GM19023 (cell line): ENCODE results near the gene FBN1.

Experiments used
- ATAC-seq: cut with Tn5 transposase; IDR thresholded peaks from one replicate; pipeline ENCODE4 v1.9.1; 2021; ENCODE audit warnings: mild to moderate bottlenecking, moderate library complexity; ENCODE audit not compliant: unreplicated experiment

Gene FBN1

DNA sequence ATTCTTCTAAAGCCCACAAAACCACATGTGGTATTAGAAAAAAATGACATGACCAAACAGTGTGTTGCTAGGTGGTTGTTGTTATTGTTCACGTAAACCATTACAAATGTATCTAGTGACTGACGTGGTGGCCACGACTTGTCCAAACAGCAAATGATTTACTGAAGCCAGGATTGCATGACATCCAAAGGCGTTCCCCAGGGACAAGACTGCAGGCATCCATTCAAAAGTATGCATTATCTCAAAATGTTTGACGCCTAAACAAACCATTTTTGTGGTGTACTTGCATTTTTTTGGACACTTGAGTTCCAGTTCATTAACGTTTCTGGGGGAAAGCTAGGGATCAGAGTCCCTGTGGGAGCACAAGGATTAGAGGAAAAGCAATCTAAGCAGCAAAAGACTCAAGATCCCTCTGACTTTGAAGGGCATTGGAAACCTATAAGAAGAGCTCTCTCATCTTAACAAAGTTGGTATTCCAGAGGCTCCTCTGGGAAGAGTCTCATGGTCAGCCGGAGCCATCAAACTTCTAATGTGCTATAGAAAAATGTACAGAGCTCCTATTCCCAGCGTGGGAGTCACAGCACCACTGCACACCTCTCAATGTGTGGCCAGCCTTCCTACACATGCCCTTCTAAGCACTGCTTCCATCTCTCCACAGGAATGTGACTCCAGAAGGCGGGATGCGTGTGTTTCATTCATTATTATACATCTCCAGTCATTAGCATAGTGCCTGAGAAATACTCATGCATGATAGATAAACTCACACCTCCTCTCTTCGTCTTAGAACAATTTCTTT lies 62.9 kb downstream of the FBN1 start:
- ATAC-seq, result no peak

DNA sequence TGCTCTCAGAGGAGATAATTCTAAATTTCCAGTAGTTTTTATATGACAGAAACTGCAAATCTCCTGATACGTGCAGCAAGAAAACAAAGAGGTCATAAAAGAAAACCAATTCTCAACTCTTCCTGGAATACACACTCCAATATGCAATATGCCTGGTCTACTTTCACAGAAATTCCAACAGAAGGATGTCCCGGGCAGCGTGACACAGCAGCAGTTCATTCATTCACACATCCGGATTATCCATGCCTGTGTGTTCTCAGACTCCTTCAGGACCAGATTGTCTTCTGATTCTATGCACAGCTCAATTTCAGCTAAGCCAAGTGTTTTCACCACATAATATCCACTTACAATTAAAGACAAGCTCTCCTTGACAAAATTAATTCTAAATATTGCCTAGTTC lies 64.3 kb downstream of the FBN1 start:
- no peak for ATAC-seq

DNA sequence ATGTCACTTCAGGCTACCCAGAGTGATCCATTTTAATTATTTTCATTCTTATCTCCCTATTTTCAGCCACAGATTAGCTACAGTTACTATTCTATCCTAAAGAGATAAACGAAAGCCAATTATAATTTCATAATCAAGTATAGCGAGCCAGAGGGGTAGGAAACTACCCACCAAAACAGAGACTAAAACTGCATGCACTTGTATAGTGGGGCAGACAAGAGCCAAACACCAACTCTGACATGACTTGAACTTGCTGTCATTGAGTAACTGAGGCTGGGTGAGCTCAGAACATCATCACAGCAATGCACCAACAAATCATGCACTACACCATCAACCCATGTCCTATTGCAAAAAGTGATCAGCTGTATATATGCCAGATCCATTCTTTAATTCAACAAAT lies 64.8 kb downstream of the FBN1 start:
- ATAC-seq, result no peak

DNA sequence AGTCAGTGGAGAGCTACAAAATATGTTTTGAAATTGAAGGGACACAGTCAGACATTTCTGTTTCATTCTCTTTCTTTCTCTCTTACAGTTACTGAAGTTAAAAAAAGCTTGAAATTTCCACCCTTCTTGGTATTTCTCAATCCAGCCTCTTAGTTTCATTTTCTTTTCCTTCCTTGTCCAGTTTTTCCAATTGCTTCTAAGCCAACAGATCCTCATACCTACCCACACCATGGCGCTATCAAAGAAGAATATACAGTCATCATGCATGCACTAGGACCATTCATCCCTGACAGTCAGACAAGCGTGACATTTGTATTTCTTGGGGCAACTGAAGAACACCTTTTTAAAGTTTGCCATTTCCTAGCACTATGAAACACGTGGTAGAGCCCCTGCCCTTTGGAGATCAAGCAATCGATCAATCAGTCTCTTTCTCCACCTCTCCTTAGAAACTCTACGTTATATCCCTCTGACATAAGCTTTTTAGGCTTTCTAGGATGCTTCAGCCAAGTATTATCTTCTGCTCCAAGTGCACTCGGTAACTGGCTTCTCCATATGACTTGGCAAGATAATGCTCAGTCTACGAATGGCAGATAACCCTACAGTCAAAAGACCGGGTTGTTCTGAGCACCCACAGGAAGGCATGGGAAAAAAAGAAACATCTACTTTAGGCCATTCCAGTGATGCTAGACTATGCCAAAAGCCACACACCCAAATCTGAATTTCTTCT lies 65.4 kb downstream of the FBN1 start:
- no peak for ATAC-seq

DNA sequence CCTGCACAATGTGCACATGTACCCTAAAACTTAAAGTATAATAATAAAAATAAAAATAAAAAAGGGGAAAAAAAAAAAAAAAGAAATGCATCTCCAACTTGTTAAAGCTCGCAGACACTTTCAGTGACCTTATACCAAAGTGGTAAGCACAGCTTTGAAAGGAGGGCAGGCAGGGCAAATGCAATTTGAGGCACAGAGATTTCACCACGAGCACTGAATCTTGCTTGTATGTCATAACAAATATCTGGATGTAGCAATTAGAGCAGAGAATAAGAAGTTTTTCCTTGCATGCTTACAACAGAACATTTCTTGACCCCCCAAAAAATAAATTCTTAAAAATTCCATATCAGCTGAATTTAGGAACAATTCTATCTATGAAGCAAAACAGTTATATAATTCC lies 66.5 kb downstream of the FBN1 start:
- ATAC-seq, result no peak

DNA sequence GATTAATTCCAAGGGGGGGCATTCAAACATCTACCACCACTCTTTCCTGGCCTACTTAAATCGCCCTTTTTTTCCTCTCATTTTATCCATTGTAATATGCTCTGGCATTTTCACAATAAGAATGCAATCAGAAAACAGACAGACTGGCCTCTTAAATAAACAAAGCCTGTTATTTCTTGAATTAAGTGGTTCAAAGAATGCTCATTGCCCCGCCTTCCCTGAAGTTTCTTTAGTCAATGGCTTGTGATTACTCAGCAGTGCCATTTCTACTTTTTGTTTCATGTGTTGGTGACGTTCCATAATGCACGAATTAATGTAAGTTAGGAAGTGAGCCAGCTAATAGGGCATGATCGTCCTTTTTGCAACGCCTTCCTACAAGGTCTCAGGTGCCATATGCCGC lies 68.0 kb downstream of the FBN1 start:
- ATAC-seq, result no peak

DNA sequence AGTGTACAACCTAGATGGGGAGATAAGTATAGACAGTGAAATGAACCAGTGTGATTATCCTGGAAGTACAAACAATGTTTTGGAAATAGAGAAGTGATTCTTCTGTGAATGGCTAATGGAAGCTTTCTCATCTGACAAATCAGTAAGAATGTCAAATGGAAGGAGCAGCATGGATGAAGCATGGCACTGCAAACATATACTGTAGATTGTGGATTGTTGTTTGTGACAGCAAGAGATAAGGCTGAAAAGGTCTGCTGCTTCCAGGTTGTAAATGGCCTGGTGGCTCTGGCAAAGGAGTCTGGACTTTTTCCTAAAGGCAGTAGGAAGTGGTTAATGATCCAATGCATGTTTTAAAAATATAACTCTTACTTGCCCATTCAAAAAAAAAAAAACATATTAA lies 71.3 kb downstream of the FBN1 start:
- no peak for ATAC-seq

DNA sequence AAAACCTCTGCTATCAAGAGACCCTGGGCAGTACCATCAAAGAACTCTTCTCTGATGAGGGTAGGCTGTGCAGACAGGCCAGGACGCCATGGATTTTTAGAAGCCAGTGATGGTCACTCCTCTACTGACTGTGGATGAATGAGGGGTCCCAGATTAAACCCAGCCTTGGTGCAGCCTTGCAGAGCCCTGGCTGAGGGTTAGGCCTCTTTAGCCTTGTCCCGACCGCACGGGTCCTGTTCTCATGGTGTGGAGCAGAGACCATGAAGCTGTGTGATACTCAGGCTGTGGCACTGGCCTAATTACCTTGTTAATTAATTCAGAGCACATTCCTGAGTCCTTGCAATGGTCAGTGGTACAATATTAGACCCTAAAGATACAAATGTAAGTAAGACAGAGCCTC lies 71.7 kb downstream of the FBN1 start:
- ATAC-seq, result no peak

DNA sequence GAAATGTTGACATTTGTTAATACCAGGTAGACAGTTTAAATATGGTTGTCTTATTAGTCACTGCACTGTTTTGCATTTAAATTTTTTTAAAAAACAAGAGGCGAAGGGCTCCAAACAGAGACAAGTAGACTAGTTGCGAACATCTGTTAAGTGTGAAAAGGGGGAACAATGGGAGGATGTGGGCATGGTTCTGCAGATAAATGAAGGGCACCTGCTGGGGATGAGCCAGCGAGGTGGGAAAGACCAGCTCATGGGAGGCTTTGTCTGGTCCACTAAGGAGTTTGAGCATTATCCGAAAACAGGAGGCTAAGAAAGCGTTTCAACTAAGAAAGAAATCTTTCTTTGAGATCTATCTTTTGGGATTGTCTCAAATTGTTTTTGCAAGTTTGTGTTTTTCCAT lies 72.7 kb downstream of the FBN1 start:
- ATAC-seq, result no peak

DNA sequence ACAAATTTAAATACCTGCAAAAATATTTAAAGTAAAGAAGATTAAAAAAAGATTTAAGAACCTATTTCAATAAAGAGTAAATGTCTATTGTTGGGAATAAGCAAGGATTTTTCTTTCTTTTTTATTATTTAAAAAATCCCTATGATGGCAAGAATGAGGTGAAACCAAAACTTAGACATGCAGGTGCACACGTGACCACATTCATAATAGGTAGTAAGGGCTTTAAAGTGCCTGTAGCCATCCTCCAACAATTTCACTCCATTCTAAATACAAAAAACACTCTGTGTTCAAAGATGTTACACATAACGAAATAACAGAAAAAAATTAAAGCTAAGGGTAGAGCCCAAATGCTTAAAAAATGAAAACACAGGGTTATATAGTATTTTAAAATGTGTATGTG lies 74.0 kb downstream of the FBN1 start:
- no peak for ATAC-seq

DNA sequence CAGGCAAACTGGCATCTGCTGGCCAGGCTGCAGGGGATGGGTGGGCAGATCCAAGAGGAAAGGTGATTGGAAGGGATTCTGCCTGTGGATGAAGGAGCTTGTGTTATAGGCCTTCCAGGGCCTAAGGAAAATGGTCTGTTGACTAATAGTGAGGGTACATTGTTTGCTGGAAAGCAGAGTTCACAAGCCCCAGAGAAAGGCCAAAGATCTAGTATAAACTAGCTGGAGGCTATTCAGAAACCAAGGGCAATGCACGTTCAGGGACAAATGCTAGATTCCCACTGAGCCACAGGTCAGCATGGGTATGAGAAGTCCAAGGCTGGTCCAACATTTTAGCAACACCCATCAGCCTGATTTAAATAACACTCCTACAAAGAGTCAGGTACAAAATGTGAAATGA lies 74.7 kb downstream of the FBN1 start:
- no peak for ATAC-seq

DNA sequence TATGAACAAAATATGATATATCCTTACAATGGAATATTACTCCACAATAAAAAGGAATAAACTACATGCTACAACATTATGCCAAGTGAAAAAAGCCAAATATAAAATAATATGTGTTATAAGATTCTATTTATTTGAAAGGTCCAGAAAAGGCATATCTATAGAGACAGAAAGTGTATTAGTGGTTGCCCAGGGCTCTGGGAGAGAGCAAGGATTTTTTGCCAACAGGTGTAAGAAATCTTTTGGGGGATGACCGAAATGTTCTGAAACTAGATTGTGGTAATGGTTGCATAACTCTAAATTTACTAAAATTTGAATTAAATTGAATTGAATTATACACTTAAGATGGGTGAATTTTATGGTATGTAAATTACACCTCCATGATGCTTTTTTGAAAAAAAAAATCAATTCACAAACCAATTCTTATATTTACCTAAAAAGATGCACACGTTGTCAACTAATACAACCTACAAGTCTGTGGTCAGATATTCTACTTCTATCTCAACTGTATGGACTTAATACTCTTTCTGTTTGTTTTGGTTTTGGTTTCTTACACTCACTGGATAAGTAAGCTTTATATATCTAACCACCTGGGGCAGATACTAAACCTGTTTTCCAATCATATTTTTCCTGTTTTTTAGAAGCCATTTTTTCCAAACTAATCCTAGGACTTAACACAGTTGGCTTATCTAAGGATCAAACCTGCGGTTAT lies 75.8 kb downstream of the FBN1 start:
- no peak for ATAC-seq

DNA sequence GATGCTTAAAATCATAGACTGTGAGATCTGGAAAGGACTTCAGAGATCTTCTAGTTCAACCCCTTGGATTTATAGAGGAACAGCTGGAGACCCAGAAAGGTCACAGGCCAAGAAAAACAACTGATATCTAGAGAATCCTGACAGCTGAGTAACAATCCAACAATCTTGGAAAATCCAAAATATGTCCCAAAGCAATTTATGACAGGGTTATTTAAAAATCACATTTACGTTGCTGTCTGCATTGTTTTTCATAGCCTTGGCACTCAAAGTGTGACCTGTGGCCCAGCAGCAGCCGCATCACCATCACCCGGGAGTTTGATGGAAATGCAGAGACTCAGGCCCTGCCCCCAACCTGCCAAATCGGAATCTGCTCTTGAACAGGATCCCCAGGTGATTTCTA lies 78.8 kb downstream of the FBN1 start:
- no peak for ATAC-seq

DNA sequence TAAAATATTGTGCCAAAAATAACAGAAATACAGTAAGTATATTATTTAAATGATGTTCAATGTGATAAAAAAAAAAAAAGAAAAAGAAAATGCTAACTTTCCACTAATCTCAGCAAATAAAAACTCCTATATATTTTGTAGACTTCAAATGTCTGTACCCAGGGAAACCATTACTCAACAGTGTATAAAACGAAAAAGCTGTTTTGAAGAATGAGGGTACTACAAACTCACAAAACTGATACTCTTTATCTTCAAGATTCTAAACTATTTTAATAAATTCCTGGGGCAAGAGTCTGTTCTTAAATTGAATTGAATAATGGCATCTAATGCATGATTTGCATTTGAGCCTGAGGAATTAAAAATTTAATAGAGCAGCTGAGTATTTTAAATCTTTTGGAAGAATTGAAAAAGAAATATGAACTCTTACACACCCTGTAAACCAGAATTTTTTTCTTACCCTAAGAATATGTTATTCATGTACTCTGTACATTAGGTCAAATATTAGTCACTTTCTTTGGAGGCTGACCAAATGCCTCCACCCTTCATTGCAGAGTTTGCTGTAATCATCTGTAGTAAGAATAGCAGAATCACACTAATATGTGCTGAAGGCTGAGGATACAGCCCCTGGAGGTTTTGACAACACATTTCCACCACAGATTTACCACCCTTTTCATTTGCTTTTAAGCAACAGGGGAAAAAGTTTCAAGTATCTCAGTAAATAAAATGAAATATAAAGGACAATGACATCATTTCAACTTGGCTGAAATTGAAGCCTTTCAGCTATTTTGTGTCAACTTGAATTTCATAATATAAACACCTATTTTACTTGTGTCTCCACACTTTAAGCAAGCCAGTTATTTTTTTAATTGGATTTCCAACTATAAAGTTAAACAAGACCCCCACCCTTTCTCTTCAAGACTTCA lies 79.7 kb downstream of the FBN1 start:
- no peak for ATAC-seq

DNA sequence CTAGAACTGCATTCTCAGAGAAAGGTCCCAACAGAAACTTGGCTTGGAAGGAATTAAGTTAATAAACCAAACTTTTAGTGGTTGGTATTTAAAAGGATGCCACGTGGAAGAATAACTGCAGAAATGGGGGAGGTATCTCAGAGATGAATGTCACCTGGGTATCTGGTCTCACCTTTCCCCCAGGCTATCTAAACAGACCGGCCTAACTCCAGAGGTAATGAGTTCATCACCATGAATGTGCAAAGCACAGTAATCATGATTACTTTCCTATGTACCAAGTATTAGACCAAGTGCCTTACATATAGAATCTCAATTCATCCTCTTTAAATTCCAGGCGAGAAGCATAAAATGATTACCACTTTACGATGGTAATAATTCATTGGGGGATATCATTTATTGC lies 80.8 kb downstream of the FBN1 start:
- no peak for ATAC-seq

DNA sequence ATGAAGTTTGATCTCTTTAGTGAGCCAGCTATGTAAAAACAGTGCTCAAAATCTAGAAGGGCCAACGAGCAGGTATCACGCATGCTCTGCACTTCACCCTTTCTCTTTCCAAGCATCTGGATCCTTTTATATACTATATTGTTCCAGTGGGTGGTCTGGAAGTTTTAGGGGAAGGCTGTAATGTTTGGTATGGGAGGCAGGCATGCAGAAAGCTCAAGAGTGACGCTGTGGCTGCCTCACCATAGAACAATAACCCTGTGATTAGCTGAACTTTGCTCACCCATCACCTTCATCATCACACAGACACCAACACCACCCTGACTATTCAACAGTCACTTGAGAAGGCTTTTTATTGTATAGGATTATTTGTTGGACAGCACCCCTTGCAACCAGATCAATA lies 81.6 kb downstream of the FBN1 start:
- ATAC-seq, result no peak

DNA sequence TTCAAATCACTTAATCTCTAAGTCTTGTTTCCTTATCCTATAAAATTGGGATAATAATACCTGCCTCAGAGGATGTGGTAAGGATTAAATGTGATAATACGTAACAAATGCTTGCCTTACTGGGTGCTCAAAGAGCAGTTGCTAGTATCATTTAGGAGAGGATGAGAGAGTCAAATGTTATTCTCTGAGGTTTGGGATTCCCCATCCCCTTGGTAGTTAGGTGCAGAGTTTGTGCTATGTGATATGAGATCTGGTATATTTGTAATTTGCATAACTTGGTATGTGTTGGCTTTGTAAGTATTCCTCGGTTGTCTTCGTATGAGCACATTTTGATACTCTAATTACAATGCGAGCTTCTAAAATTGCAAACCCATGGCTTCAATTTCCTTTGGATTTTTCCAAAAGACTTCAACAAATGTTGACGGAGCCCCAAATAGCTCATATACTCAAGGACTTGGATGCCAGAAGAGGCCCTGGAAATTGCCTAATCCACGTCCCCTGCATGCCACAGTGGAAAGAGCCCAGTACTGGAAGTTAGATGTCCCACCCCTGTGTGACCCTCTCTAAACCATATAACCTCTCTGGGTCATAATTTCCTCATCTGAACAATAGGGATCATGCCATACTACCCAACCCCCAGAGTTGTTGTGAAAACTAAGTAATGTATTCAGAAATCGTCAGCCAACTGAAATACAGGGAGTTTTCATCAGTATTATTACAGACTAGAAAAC lies 85.0 kb downstream of the FBN1 start:
- ATAC-seq, result peak; percentile 87

DNA sequence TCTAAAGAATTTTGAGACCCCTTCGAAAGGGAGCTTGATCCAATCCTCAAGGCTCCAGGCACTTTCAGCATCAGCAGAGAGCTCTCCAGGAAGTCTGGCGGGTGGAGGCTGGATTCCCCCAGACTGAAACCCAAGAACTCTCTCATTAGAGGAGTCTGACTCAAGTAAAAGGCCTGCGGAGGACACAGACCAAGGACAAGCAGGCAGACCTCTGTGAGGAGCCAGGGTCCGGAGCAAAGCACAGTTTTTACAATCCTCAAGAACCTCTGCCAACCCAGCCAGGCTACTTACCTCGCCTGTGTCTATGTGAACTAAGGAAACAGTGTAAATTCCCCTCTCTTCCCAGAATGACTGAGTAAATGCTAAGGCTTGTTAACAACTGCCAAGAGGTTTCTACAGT lies 86.2 kb downstream of the FBN1 start:
- no peak for ATAC-seq

DNA sequence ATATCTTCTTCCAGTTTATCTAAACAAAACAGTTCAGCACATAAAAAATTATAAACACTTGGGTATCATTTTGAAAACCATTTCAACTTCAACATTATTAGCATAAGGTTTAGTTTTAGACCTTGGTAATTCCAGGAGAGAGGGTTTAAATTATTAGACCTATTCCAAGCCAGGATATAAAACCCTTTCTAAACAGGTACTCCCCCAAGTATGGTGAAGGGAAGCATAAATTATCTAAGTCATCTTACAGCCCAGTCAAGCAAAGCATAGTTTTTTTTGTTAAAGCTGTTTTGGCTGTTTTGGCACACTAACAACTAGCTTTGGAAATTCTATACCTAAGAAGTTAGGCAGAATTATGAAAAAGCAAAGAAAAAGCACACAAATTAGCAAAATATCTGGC lies 87.3 kb downstream of the FBN1 start:
- no peak for ATAC-seq

DNA sequence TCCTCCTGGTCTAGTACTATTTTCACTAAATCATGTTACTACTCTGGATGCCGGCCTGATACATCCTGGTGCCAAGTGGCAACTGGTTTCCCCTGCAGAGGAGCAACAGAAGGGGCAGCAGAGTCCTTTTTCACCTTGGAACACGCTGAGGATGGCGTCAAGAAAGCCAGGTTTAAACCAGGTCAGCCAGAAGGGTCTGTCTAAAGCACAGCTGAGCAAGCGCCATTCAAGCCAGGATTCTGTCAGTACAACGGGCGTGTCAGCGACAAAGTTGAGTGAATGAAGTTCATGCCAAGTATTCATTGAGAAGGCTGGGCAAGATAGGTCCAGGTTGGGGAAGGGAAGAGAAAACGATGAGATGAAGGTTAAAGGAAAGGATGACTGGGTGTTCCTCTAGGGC lies 88.2 kb downstream of the FBN1 start:
- no peak for ATAC-seq
